ENCODE measurements around the gene SSR1. TPM values are rescaled to one million over a fixed set of nuclear protein-coding genes. Genes with fewer than 3 reads are reported as not detected.

SSR1 gene
- polyA plus RNA-seq, 1 donor from 2014 or later: 53.0 TPM

DNA sequence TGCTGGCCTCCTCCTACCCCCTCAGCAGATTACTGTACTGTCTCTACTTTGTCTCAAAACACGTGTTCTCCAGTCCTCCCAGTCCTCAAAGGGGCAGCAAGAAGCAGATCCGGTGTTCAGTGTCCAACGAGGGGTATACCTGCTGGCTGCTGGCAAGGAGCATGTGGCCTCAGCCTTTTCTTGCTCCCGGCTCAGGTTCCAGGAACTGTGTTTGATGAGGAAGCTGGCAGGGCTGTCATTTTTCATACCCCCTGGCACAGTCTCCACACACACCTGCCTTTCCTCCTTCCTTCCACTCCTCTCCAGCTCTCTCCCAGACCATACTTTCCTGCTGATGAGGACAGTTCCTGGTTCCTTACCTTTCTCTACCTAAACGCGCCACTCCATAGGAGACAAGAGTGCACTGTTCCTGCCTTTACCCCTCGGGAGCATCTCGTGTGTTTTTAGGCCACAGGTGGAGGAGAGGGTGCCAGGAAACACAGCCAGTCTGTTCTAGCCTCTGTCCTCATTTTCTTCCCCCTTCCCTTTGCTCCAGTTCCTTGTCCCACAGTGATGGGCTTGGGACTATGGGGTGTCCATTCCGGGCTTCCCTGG, 77.2 kb downstream of the SSR1 start:
- Histone ChIP-seq H3K79me2 (replicated peaks; ENCODE audit: insufficient read depth, low read length) (no peaks in the 10 kb centered on the region), H3K4me3 (ENCODE audit: low read length) (no peak overlapping the region), H3K9me3 (ENCODE audit: low read length) (no peaks in the 10 kb centered on the region), H3K4me2 (ENCODE audit: low read length) (no peak overlapping the region), H3K27me3 (ENCODE audit: insufficient read depth, low read depth, low read length) (no peaks in the 10 kb centered on the region), H3K9ac (ENCODE audit: low read length) (no peak overlapping the region), H2AFZ (ENCODE audit: low read depth, low read length) (no peak overlapping the region), H4K20me1 (ENCODE audit: insufficient read depth) (no peaks in the 10 kb centered on the region), H3K9me2 (ENCODE audit: insufficient read depth, low read length) (no peaks in the 10 kb centered on the region), H3K36me3 (ENCODE audit: insufficient read depth, low read length) (no peaks in the 10 kb centered on the region), H3K27ac (ENCODE audit: low read length) (no peak overlapping the region), H3F3A (ENCODE audit: insufficient read depth, low read length, poor library complexity, severe bottlenecking) (no peaks in the 10 kb centered on the region)
- TF ChIP-seq SMC3 (conservative IDR thresholded peaks at IDR 0.05; ENCODE audit: poor library complexity) (no peak), TAF1 (IDR thresholded peaks at IDR 0.05; ENCODE audit: low read depth) (no peak), EZH2 (IDR thresholded peaks at IDR 0.05; ENCODE audit: borderline replicate concordance, insufficient read depth, low read length, poor library complexity, severe bottlenecking) (no peak), POLR2AphosphoS5 (IDR thresholded peaks at IDR 0.05) (no peak), RAD21 (conservative IDR thresholded peaks at IDR 0.05) (no peak), MXI1 (conservative IDR thresholded peaks at IDR 0.05; ENCODE audit: poor library complexity, severe bottlenecking) (no peak), EP300 (conservative IDR thresholded peaks at IDR 0.05; ENCODE audit: poor library complexity, severe bottlenecking) (no peak)
- TF ChIP-seq, protein P1, sequence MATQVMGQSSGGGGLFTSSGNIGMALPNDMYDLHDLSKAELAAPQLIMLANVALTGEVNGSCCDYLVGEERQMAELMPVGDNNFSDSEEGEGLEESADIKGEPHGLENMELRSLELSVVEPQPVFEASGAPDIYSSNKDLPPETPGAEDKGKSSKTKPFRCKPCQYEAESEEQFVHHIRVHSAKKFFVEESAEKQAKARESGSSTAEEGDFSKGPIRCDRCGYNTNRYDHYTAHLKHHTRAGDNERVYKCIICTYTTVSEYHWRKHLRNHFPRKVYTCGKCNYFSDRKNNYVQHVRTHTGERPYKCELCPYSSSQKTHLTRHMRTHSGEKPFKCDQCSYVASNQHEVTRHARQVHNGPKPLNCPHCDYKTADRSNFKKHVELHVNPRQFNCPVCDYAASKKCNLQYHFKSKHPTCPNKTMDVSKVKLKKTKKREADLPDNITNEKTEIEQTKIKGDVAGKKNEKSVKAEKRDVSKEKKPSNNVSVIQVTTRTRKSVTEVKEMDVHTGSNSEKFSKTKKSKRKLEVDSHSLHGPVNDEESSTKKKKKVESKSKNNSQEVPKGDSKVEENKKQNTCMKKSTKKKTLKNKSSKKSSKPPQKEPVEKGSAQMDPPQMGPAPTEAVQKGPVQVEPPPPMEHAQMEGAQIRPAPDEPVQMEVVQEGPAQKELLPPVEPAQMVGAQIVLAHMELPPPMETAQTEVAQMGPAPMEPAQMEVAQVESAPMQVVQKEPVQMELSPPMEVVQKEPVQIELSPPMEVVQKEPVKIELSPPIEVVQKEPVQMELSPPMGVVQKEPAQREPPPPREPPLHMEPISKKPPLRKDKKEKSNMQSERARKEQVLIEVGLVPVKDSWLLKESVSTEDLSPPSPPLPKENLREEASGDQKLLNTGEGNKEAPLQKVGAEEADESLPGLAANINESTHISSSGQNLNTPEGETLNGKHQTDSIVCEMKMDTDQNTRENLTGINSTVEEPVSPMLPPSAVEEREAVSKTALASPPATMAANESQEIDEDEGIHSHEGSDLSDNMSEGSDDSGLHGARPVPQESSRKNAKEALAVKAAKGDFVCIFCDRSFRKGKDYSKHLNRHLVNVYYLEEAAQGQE (IDR thresholded peaks at IDR 0.05; ENCODE audit: borderline replicate concordance): no peak
- TF ChIP-seq, protein P2, sequence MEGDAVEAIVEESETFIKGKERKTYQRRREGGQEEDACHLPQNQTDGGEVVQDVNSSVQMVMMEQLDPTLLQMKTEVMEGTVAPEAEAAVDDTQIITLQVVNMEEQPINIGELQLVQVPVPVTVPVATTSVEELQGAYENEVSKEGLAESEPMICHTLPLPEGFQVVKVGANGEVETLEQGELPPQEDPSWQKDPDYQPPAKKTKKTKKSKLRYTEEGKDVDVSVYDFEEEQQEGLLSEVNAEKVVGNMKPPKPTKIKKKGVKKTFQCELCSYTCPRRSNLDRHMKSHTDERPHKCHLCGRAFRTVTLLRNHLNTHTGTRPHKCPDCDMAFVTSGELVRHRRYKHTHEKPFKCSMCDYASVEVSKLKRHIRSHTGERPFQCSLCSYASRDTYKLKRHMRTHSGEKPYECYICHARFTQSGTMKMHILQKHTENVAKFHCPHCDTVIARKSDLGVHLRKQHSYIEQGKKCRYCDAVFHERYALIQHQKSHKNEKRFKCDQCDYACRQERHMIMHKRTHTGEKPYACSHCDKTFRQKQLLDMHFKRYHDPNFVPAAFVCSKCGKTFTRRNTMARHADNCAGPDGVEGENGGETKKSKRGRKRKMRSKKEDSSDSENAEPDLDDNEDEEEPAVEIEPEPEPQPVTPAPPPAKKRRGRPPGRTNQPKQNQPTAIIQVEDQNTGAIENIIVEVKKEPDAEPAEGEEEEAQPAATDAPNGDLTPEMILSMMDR (IDR thresholded peaks at IDR 0.05; ENCODE audit: poor library complexity, severe bottlenecking): no peak

DNA sequence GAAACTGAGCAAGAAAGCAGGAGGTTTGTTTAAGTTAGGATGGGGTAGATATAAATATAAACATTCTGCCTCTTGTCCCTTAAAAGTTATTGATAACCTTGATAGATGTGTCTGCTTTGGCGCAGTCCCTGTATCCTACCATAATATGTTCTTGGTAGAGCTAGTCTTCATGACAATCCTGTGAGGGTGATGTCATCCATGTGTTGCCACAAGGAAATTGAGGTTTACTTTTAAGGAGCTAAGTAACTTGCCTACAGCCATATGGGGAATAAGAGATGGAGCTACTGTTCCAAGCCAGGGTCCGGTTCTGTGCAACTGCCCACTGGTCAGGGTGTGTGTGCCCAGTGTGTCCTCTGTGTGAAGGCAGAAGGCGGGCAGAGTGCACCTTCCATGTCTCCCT, 78.5 kb downstream of the SSR1 start:
- H3K27ac ChIP-seq (ENCODE audit: low read length): no peak overlapping the region
- no peak overlapping the region for H2AFZ ChIP-seq (ENCODE audit: low read depth, low read length)
- H4K20me1 ChIP-seq (ENCODE audit: insufficient read depth): no peaks in the 10 kb centered on the region
- no peak overlapping the region for H3K4me2 ChIP-seq (ENCODE audit: low read length)
- no peaks in the 10 kb centered on the region for H3K9me2 ChIP-seq (ENCODE audit: insufficient read depth, low read length)
- H3K9me3 ChIP-seq (ENCODE audit: low read length): no peaks in the 10 kb centered on the region
- H3K9ac ChIP-seq (ENCODE audit: low read length): no peak overlapping the region
- TF ChIP-seq RAD21 (conservative IDR thresholded peaks at IDR 0.05): no peak
- TF ChIP-seq MXI1 (conservative IDR thresholded peaks at IDR 0.05; ENCODE audit: poor library complexity, severe bottlenecking): no peak
- TF ChIP-seq, protein P2 (IDR thresholded peaks at IDR 0.05; ENCODE audit: poor library complexity, severe bottlenecking): no peak
- no peak for TF ChIP-seq POLR2AphosphoS5 (IDR thresholded peaks at IDR 0.05)
- no peak for TF ChIP-seq TAF1 (IDR thresholded peaks at IDR 0.05; ENCODE audit: low read depth)
- TF ChIP-seq EP300 (conservative IDR thresholded peaks at IDR 0.05; ENCODE audit: poor library complexity, severe bottlenecking): no peak
- no peak for TF ChIP-seq EZH2 (IDR thresholded peaks at IDR 0.05; ENCODE audit: borderline replicate concordance, insufficient read depth, low read length, poor library complexity, severe bottlenecking)
- TF ChIP-seq, protein P1 (IDR thresholded peaks at IDR 0.05; ENCODE audit: borderline replicate concordance): no peak
- TF ChIP-seq SMC3 (conservative IDR thresholded peaks at IDR 0.05; ENCODE audit: poor library complexity): no peak
- no peaks in the 10 kb centered on the region for H3K27me3 ChIP-seq (ENCODE audit: insufficient read depth, low read depth, low read length)
- H3F3A ChIP-seq (ENCODE audit: insufficient read depth, low read length, poor library complexity, severe bottlenecking): no peaks in the 10 kb centered on the region
- no peaks in the 10 kb centered on the region for H3K79me2 ChIP-seq (replicated peaks; ENCODE audit: insufficient read depth, low read length)
- H3K36me3 ChIP-seq (ENCODE audit: insufficient read depth, low read length): no peaks in the 10 kb centered on the region
- no peak overlapping the region for H3K4me3 ChIP-seq (ENCODE audit: low read length)

All from neural cell (in vitro differentiated cells).